ENCODE measurements around the gene CDH12. TPM values are rescaled to one million over a fixed set of nuclear protein-coding genes. Genes with fewer than 3 reads are reported as not detected.

CDH12 gene
- total RNA-seq, 1 experiment from 2014 or later = 2.3 TPM

DNA sequence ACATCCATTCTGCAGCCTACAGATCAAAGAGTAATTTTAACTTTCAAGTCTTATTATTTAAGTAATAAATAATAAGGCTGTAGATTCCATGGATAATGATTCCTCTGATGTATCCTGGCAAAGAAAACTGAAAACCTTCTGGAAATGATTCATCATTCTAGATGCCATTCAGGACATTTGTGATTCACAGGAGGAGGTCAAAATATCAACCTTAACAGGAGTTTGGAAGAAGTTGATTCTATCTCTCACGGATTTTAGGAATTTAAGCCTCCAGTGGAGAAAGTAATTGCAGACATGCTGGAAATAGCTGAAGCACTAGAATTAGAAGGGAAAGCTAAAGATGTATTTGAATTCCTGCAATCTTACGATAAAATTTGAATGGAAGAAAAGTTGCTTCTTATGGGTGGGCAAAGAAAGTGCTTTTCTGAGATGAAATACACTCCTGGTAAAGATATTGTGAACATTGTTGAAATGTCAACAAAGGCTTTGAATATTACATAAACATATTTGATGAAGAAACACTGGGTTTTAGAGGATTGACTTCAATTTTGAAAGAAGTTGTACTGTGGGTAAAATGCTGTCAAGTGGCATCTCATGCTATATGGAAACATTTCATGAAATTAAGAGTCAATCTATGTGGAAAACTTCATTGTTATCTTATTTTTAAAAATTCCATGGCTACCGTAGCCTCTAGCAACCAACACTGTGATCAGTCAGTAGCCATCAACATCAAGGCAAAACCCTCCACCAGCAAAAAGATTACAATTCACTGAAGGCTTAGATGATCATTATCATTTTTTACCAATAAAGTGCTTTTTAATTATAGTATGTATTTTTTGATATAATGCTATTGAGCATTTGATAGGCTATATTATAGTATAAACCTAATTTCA lies 1141.0 kb downstream of the CDH12 start:
- peaks cover 6% of the 10 kb centered on the region for H3K9me3 Mint-ChIP-seq (ENCODE audit: low read depth, unreplicated experiment)
- no peaks in the 10 kb centered on the region for H3K27me3 Mint-ChIP-seq (ENCODE audit: unreplicated experiment)
- intact Hi-C loops (cut with micrococcal nuclease; ENCODE audit: unreplicated experiment) = no loop called here
- no peaks in the 10 kb centered on the region for H3K36me3 Mint-ChIP-seq (ENCODE audit: insufficient read depth, unreplicated experiment)
- no peak overlapping the region for H3K27ac Mint-ChIP-seq (ENCODE audit: unreplicated experiment)
- no peak overlapping the region for H3K4me3 Mint-ChIP-seq (ENCODE audit: low read depth, unreplicated experiment)
- no TSS peak for BruUV-seq (replicated peaks)
- CTCF ChIA-PET = no interaction called here
- H3K4me1 Mint-ChIP-seq (ENCODE audit: low read depth, unreplicated experiment) = no peaks in the 10 kb centered on the region
- TF ChIP-seq CTCF (IDR thresholded peaks at IDR 0.05; ENCODE audit: unreplicated experiment) = no peak
- no peak for DNase-seq

GRCh38 chr5:21709770-21710169 lies 1143.4 kb downstream of the CDH12 start:
- Mint-ChIP-seq H3K4me3 (ENCODE audit: low read depth, unreplicated experiment) (no peak overlapping the region), H3K36me3 (ENCODE audit: insufficient read depth, unreplicated experiment) (no peaks in the 10 kb centered on the region)

DNA sequence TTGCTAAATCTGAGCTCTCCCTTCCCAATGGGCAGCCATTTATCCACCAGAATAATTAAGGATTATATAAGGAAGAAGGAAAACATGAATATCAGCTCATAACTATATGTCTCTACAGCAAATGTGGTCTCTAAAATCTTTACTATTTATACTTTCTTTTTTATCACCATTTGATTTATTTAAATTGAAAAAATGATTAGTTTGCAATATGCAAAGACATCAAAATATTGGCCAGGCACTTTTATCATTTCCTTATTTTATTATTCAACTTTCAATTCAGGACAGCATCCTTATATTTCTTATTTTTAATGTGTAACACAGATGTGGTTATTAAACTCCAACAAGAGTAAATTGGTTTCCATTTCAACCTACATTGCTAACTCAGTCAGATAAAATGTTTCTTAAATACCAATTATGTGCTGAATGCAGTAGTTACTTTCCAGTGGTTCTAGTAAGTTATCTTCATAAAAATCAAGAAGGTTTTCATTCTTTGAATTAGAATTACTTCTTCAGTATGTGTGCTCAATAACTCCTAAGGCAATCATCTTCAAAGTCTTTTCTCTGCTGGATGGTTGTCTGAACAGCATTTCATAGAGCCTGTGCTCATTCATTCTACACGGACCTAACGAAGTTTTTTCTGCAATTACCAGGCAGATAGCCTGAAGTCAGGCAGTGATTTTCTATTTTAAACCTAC lies 1148.0 kb downstream of the CDH12 start:
- Mint-ChIP-seq H3K27ac (ENCODE audit: unreplicated experiment) (no peak overlapping the region), H3K4me3 (ENCODE audit: low read depth, unreplicated experiment) (no peak overlapping the region), H3K36me3 (ENCODE audit: insufficient read depth, unreplicated experiment) (no peaks in the 10 kb centered on the region), H3K9me3 (ENCODE audit: low read depth, unreplicated experiment) (no peaks in the 10 kb centered on the region), H3K27me3 (ENCODE audit: unreplicated experiment) (no peaks in the 10 kb centered on the region), H3K4me1 (ENCODE audit: low read depth, unreplicated experiment) (no peaks in the 10 kb centered on the region)
- no TSS peak for BruUV-seq (replicated peaks)
- TF ChIP-seq CTCF (IDR thresholded peaks at IDR 0.05; ENCODE audit: unreplicated experiment) = no peak
- intact Hi-C loops (cut with micrococcal nuclease; ENCODE audit: unreplicated experiment) = no loop called here
- no peak for DNase-seq
- CTCF ChIA-PET = interaction anchor here (0.6 kb wide), 1 partner anchor 25 kb away, joined by 6 read pairs; no protein-coding TSS in a partner anchor

More at GRCh38 chr5:21709770-21710169, 1143.4 kb downstream of the CDH12 start:
- no peak for DNase-seq
- H3K4me1 Mint-ChIP-seq (ENCODE audit: low read depth, unreplicated experiment) = no peaks in the 10 kb centered on the region
- no peak for TF ChIP-seq CTCF (IDR thresholded peaks at IDR 0.05; ENCODE audit: unreplicated experiment)
- no peaks in the 10 kb centered on the region for H3K9me3 Mint-ChIP-seq (ENCODE audit: low read depth, unreplicated experiment)
- no TSS peak for BruUV-seq (replicated peaks)
- CTCF ChIA-PET = interaction anchor here (0.6 kb wide), 1 partner anchor 453 kb away, joined by 3 read pairs; no protein-coding TSS in a partner anchor
- no peaks in the 10 kb centered on the region for H3K27me3 Mint-ChIP-seq (ENCODE audit: unreplicated experiment)
- no peak overlapping the region for H3K27ac Mint-ChIP-seq (ENCODE audit: unreplicated experiment)
- intact Hi-C loops (cut with micrococcal nuclease; ENCODE audit: unreplicated experiment) = no loop called here

GRCh38 chr5:21701317-21701716 lies 1151.8 kb downstream of the CDH12 start:
- no TSS peak for BruUV-seq (replicated peaks)
- Mint-ChIP-seq H3K9me3 (ENCODE audit: low read depth, unreplicated experiment) (peaks cover 2% of the 10 kb centered on the region), H3K27me3 (ENCODE audit: unreplicated experiment) (no peaks in the 10 kb centered on the region), H3K4me3 (ENCODE audit: low read depth, unreplicated experiment) (no peak overlapping the region), H3K27ac (ENCODE audit: unreplicated experiment) (no peak overlapping the region), H3K36me3 (ENCODE audit: insufficient read depth, unreplicated experiment) (no peaks in the 10 kb centered on the region), H3K4me1 (ENCODE audit: low read depth, unreplicated experiment) (no peaks in the 10 kb centered on the region)
- intact Hi-C loops (cut with micrococcal nuclease; ENCODE audit: unreplicated experiment) = no loop called here
- DNase-seq = no peak
- TF ChIP-seq CTCF (IDR thresholded peaks at IDR 0.05; ENCODE audit: unreplicated experiment) = no peak
- CTCF ChIA-PET = no interaction called here
